ENCODE results near the gene CYP11A1.

CYP11A1 gene

DNA sequence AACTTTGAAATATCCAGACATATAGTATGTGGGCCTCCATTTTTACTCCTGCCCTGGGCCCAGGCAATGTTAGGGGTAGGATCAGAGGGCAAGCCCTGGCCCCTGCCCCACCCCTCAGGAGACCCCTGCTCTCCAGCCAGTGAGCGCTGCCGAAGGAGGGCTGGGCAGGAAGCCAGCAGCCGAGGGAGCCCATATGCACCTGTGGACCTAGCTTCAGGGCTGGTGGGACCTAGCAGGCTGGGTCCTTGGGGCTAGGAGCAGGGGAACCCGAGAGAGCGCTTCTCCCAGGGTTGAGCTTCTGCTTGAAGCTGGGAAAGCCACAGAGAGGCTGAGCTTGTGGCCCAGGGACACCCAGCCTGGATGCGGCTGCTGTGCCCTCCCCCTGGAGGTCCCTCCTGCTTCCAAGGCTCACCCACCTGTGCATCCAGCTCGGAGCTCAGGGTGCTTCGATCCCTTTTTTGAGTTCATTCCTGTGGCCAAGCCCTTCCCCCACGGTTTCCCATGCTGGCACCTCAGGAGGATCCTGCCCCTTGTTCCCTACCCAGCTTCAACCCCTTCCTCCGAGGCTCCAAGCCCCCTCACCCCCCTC is 21.0 kb upstream of the CYP11A1 start:
- no peak for DNase-seq (ENCODE audit: low spot score)

DNA sequence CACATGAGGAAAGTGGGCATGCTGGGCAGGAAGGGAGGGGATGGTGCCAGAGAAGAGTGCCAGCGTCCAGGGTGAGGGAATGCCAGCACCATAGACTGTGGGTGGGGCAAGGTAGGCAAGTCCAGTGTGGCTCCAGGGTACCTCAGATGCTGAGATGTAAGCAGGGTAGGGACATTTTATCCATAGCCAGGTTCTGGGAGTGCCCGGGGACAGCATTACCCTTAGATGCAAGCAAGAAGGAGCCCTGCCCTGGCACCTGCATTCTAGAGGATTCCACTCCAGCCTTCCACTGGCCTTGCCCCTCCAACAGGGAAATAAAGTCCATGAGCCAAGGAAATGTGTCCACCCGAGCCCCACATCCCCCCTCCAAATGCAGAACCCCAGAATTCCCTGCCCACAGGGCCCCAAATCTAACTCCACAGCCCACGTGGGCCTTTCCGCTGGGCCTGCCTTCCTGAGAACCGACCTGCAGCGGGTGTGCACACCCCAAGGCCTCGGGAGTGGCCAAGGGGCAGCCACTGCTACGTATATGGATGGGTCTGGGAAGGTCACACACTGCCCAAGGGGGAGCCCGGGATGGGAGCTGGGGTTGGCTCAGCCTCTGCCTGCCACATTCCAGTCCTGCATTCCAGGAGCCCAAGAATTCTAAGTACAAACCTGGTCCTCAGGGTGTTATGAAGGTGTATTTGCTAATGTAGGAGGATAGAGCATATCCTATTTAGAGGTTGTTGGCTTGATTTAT is 20.3 kb upstream of the CYP11A1 start:
- DNase-seq (ENCODE audit: low spot score), result no peak

DNA sequence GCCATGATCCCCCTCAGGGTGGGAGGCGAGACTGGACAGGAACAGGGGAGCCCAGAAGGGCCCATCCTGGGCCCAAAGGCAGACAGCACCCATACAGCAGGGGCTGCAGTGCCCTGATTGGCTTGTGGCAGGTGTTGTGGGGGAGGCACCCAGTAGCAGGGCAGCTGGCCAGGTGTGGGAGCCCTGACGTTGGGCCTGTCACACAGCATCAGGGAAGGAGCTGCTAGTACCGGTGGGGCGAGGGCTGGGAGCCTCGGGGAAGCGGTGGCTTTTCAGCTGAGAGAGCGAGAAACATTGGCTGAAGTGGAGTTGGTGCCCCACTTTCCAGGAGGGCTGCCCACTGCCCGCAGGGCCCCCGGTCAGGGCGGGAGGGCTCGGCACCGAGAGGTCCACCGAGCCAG is 19.7 kb upstream of the CYP11A1 start:
- DNase-seq (ENCODE audit: low spot score), result no peak

DNA sequence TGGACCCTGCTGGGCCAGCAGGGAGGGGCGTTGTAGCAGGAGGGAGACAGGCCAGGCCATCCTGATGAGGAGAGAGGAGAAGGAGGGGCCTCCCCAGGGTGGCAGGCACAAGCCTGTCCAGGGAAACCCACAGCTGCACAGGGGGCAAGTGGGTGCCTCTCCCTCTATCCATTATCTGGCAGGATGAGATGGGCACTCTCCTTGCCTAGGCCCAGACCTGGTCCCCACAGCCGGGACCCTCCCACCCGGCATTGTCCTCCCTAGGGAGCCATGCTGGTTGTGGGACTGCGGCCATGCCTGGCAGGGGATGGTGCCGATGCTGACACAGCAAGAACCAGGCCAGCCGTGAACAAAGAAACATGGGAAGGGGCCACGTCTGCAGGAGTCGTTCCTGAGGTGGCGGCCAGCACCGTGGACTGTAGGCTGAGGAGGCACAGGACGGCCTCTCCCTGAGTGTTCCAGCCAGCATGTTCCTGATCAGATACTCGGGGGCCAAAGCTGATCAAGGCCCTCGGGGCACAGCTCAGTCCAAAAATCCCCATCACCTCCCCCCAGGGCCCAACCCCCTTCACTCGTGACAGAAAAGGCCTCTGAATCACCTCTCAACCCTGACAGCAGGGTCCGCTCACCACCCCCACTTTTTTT is 19.2 kb upstream of the CYP11A1 start:
- DNase-seq (ENCODE audit: low spot score), result no peak

DNA sequence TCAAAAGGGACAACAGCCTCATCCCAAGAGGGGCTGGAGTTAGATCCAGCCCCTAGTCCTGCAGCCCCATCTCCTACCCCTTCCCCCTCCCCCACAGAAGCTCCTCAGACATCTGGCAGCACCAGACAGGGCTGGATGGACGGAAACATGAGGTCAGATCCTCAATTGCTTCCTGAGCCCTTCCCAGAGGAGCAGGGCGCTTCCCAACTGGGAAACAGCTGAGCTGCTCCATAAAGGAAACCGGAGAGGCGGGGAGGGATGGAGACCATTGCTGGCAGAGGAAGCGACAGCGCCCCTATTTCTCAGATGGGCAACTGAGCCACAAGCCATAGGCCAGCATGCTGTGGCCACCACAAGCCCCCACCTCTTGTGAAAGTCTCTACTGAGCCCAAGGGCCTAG is 18.3 kb upstream of the CYP11A1 start:
- DNase-seq (ENCODE audit: low spot score), result no peak

DNA sequence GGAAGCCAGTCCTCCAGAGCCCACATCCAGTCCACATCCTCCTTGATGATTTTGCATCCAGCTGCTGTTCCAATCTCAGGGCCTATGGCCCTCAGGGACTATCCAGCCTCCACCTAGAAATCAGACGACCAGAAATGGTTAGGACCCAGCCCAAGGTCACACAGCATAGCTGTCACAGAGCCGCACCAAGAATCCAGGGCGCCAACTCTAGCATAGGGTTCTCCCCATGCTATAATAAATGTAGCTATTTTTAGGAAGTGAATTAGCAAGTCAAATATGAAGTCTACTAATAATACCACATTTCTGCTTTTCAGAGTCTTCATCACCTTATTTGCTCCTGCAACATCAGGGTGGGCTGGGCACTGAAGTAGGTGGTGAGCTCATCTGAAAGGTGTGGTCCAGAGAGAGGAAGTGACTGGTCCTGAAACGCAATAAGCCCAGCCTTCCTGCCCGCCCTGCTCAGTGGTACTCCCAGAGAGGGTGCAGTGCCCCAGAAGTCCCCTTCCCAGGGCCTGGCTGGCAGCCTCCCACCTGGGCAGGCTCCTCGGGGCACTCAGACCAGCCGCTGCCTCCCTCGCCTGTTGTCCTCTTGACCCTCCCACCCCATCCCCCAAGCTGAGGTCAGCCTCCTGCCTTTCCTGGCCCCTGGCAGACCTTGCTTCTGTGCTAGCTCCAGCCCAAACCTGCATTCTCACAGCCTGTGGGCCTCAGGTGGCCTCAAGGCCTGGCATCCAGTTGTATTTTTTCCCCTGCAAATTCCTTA is 17.6 kb upstream of the CYP11A1 start:
- DNase-seq (ENCODE audit: low spot score), result no peak

DNA sequence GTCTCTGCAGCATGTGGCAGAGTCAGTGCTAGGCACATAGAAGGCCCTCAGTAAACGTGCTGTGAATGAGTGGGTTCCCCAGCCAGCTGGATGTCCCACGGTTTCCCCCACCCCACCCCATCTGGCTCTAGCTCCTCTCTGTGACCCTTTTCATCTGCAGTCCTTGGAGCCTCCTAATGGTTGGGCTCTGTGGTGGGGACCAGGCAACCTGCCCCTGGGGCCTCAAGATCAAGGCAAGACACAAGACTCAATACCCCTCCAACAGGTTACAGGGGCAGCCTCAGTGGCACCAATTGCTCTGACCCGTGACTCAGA is 17.1 kb upstream of the CYP11A1 start:
- no peak for DNase-seq (ENCODE audit: low spot score)

DNA sequence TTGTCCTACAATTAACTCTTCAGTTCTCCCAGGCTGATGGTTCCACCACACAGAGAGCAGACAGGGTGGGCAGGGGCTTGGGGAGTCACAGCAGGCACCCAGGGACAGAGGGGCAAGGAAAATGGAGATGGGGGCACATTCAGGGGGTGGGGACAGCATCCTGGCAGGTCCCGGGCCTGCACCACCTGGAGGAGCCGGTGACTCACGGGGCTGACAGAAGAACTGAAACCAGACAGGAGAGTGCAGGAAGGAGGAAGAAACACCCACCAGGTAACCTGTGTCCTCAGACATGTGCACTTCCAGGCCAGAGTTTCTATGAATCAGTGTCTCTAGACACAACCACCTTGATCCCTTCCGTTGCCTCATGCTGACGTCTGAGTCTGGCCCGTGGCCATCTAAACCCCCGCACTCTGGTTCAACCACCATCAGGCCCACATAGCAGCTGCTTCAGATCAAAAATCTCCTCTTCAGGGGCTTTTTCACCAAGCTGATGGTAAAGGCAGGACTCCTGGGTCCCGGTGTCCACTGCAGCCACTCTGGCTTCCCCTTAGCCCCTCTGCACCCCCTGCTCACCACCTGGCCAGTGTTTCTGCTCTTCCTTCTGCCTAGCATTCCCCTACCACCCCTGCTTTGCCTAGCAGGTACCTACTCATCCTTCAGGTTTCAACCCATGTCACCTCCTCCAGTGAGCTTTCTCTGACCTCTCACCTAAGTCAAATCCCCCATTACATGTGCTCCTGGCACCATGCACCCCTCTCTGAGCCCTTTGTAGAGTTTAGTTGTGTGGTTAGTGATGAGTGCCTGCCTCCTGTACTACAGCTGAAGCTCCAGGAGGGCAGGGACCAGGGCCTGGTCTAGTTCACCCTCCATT is 16.5 kb upstream of the CYP11A1 start:
- no peak for DNase-seq (ENCODE audit: low spot score)

DNA sequence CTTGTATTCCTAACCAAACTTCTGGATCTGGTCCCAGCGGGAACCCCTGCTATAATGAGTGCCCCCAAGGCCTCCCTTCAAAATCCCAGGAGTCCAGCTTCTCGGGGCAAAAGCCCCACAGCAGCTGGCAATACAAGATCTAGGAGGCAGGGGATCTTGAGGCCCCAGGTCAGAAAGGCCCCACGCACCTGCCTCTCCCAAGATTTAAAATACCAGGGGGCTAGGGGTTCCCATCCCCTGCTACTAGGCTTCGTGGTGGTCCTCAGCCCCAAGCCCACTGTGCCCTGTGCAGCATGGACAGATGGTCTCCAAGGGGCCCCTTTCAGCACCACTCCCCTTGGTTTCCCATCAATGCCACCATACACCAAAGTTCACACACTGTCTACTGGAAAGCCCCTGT is 15.8 kb upstream of the CYP11A1 start:
- DNase-seq (ENCODE audit: low spot score), result no peak

DNA sequence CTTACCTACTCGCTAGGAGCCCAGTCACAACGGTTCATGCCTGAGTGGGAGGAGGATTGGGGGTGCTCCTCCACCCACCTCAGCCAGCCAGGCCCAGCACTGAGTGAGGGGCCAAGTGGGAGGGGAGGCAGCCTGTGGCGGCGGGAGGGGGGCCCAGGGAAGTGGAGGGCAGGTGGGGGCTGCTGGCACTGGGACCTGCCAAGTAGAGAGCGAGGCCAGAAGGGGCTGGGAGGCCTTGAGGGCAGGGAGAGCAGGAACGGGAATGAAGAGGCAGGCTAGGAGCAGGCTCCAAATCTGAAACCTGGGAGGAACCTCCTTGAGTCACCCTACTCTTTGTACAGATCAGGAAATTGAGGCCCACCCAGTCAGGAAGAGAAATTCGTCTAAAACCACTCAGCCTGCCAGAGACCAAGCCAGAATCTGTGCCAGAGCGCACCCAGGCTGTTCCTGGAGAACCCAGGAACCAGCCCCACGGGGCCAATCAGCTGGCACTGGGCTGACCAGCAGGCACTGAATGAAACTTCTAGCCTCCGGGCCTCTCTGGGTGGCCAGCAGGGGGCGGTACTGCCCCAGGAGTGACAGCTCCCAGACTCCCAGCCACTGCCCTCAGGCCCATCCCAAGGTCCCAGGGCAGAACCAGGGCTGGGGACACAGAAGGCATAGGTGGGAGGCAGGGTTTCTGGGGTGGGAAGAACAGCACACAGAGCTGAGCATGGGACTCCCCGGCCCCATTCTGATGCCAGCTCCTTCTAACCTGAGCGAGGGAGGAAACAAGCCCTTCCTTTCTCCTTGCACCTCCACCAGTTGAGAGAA is 14.8 kb upstream of the CYP11A1 start:
- DNase-seq (ENCODE audit: low spot score), result peak; percentile 89

DNA sequence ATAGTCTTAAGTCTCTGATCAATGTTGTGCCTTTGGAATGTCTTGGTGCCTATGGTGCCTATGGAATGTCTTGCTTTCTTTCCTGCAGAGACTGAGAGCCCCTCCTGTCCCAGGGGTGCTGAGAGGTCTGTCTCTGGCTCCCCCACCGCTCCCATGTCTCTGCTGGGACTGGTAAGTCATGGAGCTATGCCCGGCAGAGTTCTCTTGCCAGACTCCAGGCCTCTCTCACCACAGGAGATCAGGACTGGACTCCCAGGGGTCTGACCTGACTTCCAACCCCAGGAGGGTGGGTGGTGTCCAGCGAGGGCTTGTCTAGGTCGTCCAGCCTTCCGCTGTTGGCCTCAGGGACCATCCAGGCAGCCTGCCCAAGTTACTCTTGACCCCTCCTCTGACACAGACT is 14.0 kb upstream of the CYP11A1 start:
- DNase-seq (ENCODE audit: low spot score), result no peak

DNA sequence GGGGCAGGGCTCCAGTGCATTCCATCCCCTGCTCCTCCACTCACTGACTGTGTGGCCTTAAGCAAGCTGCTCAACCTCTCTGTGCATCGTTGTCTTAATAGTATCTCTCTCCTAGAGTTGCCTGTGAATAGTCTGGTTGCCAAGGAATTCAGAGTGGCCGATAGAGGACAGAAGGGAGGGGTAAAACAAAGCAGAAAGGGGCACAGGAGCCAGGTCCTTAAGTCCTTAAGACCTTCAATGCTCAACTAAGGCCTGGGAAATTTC is 13.7 kb upstream of the CYP11A1 start:
- no peak for DNase-seq (ENCODE audit: low spot score)

DNA sequence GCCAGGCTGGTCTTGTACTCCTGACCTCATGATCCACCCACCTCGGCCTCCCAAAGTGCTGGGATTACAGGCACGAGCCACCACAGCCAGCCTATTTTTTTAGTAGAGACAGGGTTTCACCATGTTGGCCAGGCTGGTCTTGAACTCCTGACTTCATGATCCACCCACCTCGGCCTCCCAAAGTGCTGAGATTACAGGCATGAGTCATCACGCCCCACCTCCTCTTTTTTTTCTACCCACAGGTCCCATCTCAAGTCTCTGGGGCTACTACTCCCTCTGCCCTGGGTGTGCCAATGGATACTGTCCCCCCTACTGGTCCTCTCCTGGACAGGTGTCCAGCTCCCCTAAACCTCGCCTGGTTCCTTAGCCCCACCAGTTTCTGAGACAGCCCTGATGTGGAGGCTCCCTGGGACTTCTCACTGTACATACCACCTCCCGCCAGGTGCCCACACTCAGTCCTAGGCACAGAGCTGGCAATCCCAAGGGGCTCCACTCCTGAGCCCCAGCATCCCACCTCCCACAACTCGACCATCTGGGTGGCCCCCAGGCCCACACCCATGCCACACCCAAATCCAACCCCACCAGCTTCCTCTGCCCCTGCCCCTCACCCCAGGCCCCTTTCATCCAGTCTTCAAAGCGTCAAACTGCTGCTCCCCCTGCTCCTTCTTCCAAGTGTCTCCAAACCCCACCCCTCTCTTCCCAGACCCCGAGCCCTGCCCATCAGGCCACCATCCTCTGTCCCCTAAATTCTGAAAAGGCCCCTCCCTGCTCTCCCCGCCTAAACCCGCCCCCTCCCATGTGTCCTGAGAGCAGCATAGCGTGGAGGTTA is 13.1 kb upstream of the CYP11A1 start:
- no peak for DNase-seq (ENCODE audit: low spot score)

DNA sequence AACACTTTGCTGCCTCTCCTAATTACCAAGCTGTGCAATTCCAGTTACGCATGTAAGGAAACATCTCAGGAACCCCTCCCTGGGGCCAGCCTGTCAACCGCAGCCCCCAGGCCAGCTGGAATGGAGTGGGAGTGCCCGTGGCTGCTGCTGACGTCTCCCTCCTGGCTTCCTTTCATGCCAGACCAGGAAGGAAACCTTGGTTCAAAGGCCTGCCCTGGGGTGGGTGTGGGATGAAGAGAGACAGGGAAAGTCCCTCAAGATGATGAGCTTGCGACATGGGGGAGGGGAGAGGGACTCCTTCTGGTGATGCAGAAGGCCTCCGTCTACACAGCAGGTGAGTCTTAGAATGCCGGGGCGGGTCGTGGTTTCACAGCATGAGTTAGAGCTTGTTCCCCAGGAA is 11.4 kb upstream of the CYP11A1 start:
- no peak for DNase-seq (ENCODE audit: low spot score)

DNA sequence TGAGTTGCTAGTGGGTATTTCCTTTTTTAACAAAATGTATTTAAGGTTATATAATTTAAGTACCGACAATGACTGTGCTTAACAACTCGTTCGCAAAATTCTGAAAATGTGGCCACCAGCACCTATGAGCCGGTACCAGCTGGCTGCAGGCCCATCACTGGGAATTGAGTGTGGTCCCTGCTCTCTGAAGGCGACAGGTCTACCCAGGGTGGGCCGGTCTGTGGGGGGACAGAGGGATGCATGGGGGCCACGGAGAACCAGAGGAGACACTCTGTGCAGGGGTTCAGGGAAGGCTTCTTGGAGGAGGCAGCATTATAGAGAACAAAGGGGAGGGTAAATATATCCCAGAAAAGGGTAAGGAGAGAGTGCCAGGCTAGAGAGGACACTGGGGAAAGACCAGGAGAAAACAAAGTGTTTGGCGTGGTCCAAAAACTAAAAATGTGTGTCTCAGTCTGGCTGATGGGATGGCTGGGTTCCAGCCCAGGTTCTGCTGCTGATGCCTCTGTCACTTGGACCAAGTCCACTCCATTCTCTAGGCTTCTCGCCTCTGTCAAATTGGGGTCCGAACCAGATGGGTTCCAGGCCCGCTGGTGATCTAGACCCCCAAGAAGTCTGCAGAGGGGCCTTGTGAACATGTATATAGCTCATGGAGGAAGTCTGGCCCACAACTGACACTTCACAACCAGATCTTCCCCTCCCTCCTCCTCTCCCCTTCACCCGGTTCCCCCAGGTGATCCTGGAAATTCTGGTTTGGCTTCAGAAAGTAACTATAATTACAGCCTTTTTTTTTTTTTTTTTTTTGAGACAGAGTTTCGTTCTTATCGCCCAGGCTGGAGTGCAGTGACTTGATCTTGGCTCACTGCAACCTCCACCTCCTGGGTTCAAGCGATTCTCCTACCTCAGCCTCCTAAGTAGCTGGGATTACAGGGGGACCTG is 10.7 kb upstream of the CYP11A1 start:
- no peak for DNase-seq (ENCODE audit: low spot score)

DNA sequence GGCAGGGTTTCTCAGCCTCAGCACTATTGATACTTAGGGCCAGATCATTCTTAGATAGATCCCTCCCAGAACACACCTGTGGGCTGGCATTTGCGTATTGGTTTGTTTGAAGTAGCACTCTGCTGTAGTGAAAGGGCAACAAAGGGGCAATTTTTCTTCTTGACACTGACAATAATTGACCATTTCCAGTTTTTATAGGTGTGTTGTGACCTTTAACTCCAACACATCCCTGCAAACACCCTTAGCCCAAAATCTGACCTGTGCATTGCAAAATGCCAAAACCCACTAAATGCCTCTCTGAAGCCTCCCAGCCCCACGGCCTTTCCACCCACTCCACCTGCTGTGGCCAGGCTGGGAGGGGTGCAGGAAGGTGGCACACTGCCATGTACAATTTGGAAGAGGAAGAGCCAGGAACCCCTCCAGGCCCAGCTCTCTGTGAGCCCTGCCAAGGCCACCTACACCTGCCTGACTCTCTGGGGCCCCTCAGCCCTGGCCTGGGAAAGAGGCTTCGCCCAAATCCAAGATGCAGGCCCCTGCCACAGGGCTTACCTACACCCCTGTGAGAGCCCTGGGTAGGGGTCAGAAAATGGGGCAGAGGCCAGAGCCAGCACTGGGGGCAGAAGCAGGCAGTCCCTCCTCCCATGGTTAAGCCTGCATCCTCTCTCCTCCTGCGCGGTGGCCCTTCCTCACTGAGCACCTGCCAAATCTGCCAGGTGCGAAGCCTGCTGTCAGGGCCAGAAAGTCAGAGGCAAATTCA is 9.6 kb upstream of the CYP11A1 start:
- no peak for DNase-seq (ENCODE audit: low spot score)

DNA sequence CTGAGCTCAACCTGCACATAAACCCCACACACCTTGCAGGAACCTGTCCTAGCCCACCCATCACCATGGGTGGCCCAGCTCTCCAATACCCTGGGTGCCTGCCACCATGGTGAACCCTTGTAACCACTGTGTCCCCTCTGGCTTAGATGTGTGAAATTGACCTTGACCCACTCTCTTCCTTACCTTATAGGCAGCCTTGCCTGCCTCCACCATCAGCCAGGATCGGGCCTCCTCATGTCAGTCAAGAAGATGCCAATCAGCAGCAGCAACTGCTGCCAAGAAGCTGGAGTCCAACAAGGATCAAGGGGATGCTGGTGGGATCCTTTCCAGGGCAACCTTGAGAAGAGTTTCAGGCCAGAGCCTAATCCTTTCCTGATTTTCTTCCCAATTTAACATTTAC is 8.8 kb upstream of the CYP11A1 start:
- DNase-seq (ENCODE audit: low spot score), result no peak

DNA sequence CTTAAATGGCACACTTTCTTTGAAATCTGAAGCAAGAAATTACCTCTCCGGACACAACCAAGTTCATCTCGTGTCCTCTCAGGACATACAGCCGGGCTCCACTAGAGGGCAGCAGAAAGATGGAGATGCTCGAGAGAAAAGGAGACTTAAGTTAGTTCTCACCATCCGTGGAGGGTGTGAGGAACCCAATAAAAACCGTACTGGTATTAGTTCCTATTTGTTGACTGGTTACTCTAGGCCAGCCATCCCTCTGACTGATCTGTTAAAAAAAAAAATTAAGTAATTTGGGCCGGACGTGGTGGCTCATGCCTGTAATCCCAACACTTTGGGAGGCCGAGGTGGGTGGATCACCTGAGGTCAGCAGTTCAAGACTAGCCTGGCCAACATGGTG is 7.9 kb upstream of the CYP11A1 start:
- DNase-seq (ENCODE audit: low spot score), result peak; percentile 54

All from COLO829 (cell line).